Heart left ventricle (tissue), 13 donors: ENCODE data around the gene PCNX1.

ENCODE experiments used
- CTCF ChIP-seq, 12 donors: fragments of 200-600 bp; sonication (generic) in 4 of 12; IDR thresholded peaks; one replicate each; pipeline versions ENCODE4 v1.5.0 to v1.8.0; 2018 to 2022; ENCODE audit warnings: antibody characterized with exemption in 12 of 12, mild to moderate bottlenecking in 5 of 12
- POLR2A ChIP-seq, 2 donors: fragments of 450-650 bp; IDR thresholded peaks; one replicate each; pipeline ENCODE4 v1.6.1; 2017; ENCODE audit warnings: antibody characterized with exemption in 2 of 2, mild to moderate bottlenecking in 2 of 2, moderate library complexity in 2 of 2
- donor health status: ischemic (EF 13 %, LVEDD 7.1; RV severe dilation, severe dysfunction).
- donor health status: DM: no; HTN: yes; CAD: no.
- donor health status: DM: no; HTN: no; CAD: no.
- donor health status: ischemic (EF 25% LVEDD 6.9; RV normal size, moderate dysfunction).
- donor health status: ischemic (EF 25% LVEDD 5.7; RV mildly dilated, moderate dysfunction).
- donor health status: ischemic (EF 35%, LVEDD 5.7; RV mildly dilated, moderate dysfunction).
- donor health status: nonischemic (EF 11% LVEDD 7.7; RV severe dilation, severe dysfunction).
- donor health status: DM: yes; HTN: yes; CAD: no.
- donor health status: PGD.
- donor health status: ischemic (EF 29% LVEDD 5.4; RV normal size, mild dysfunction).
- donor health status: nonischemic (EF 23%, LVEDD 6.1; RV moderate dilation, normal function).

DNA sequence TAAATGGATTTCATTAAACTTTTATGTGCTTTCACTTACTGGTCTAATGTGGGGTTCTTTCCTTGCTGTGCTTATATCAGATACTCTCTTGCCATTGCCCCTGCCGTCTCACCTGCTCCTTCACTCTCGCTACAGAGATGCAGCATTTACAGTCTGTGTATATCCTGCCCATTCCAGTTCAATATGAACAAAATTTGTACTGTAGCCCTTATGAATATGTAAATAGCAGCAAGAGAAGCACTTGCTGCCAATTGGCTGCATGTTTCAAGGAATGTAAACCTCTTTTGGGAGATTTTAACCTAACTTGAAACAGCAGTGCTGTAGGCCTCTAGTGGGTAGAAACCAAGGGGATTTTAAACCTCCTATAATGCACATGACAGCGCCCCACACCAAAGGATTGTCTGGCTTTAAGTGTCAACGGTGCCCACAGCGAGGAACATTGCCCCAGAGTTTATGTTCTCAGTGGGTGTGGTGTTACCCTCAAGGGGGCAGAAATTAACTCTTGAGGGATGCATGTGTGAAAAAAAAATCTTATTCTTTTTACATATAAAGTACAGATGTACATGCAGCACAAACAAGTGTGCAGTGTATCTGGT lies 19.1 kb downstream of the PCNX1 start:
- TF ChIP-seq POLR2A (IDR thresholded peaks at IDR 0.05): no peak
- no peak for TF ChIP-seq CTCF (IDR thresholded peaks at IDR 0.05)
